ENCODE data around the gene SBF2. TPM values are rescaled to one million over a fixed set of nuclear protein-coding genes. Genes with fewer than 3 reads are reported as not detected.

Gene SBF2
- total and polyA plus RNA-seq, 11 donors = 10.4 to 33.9 (median 20.9) TPM

GRCh38 chr11:10209326-10209725, 84.7 kb downstream of the SBF2 start:
- ATAC-seq (no peak), DNase-seq (no peak)
- no peaks in the 10 kb centered on the region for H3K27me3 ChIP-seq
- TF ChIP-seq CTCF (IDR thresholded peaks at IDR 0.05) (no peak), POLR2A (IDR thresholded peaks at IDR 0.05) (no peak)
- H3K9me3 ChIP-seq = peaks cover 0 to 7% (median 2%) of the 10 kb centered on the region in 12 donors
- H3K27ac ChIP-seq = no peak overlapping the region
- H3K4me1 ChIP-seq = peaks cover 0 to 12% (median 3%) of the 10 kb centered on the region in 12 donors
- no peaks in the 10 kb centered on the region for H3K36me3 ChIP-seq
- 60 to 71% (median 65%) methylated on average over 4 of the region's 4 CpGs for WGBS, 4 donors
- intact Hi-C loops (cut with DNase I) = loop anchor here (2.0 to 5.0 kb wide), 8 partner anchors 83 to 452 kb away; partner anchors contain the start of genes ADM (in 5 of the 10) and SBF2 (in 2 of the 10)
- no peak overlapping the region for H3K4me3 ChIP-seq

DNA sequence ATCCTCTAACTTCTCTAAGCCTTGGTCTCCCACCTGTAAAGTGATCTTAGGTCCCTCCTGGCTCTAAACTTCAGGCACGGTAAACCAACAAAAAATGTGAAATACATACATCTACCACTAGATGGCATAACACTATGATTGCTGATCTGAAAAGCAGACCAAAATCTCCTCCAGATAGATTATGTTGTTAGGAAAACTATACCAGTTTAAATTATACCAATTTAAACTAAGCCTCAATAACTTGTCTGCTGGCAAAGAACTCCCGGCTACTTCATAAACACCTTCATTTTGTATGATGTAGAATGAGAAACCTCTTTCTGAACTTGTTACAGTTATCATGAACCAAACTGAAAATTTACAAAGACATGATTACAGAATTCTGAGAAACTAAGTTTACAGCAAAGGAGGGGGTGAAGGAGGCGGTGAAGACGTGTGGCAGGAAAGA, 85.9 kb downstream of the SBF2 start:
- Histone ChIP-seq H3K27ac (no peak overlapping the region), H3K4me3 (no peak overlapping the region), H3K4me1 (peaks cover 0 to 12% (median 3%) of the 10 kb centered on the region in 12 donors), H3K27me3 (no peaks in the 10 kb centered on the region), H3K36me3 (no peaks in the 10 kb centered on the region), H3K9me3 (peaks cover 0 to 19% (median 11%) of the 10 kb centered on the region in 12 donors)
- 15 to 26% (median 20%) methylated on average over 4 of the region's 4 CpGs for WGBS, 4 donors
- peak in 2 of 4 donors; percentile 46 to 54 for ATAC-seq
- no peak for DNase-seq
- TF ChIP-seq CTCF (IDR thresholded peaks at IDR 0.05) (peak; percentile 62 to 82 (median 74)), POLR2A (IDR thresholded peaks at IDR 0.05) (no peak)
- intact Hi-C loops (cut with DNase I) = loop anchor here (1.0 to 5.0 kb wide), 9 partner anchors 84 to 451 kb away; partner anchors contain the start of genes ADM (in 5 of the 10) and SBF2 (in 2 of the 10)

DNA sequence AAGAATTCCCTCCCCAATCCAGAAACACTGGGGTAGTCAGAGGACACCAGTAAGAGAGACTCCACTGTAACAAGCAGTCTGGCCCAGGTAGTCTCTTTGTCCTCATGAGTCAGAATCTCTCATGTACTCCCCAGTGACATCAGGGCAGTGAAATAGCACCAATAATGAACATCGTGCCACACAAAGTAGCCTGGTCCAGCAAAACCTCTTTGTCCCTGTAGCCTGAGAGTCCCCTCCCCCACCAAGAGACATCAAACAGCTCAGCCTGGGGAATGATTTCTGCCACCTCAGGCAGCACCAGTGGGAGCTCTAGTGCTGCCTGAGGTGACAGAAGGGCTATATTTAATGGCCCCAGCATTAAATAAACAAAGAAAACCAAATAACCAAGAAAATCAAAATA, 88.1 kb downstream of the SBF2 start:
- intact Hi-C loops (cut with DNase I) = loop anchor here in 9 of 10 donors (2.0 to 5.0 kb wide), 8 partner anchors 65 to 449 kb away; partner anchors contain the start of genes ADM (in 5 of the 9) and SBF2 (in 2 of the 9)
- H3K4me3 ChIP-seq = no peak overlapping the region
- 55 to 75% (median 62%) methylated on average over 1 of the region's 1 CpG for WGBS, 4 donors
- no peak for DNase-seq
- peaks cover 0 to 12% (median 3%) of the 10 kb centered on the region in 12 donors for H3K4me1 ChIP-seq
- peak in 2 of 4 donors; percentile 54 to 57 for ATAC-seq
- peaks cover 0 to 26% (median 11%) of the 10 kb centered on the region in 12 donors for H3K9me3 ChIP-seq
- no peaks in the 10 kb centered on the region for H3K27me3 ChIP-seq
- no peak overlapping the region for H3K27ac ChIP-seq
- H3K36me3 ChIP-seq = no peaks in the 10 kb centered on the region
- TF ChIP-seq POLR2A (IDR thresholded peaks at IDR 0.05) (no peak), CTCF (IDR thresholded peaks at IDR 0.05) (no peak)

GRCh38 chr11:10204021-10204420, 90.0 kb downstream of the SBF2 start:
- intact Hi-C loops (cut with DNase I) = loop anchor here in 1 of 10 donors (2.0 kb wide), 1 partner anchor 63 kb away; no protein-coding TSS in a partner anchor
- no peak for DNase-seq
- 93 to 95% (median 93%) methylated on average over 4 of the region's 4 CpGs for WGBS, 4 donors

More at GRCh38 chr11:10204021-10204420, 90.0 kb downstream of the SBF2 start:
- H3K4me3 ChIP-seq = no peak overlapping the region
- peaks cover 0 to 13% (median 3%) of the 10 kb centered on the region in 12 donors for H3K4me1 ChIP-seq
- no peaks in the 10 kb centered on the region for H3K36me3 ChIP-seq
- no peak overlapping the region for H3K27ac ChIP-seq
- H3K9me3 ChIP-seq = peaks cover 0 to 26% (median 11%) of the 10 kb centered on the region in 12 donors
- no peaks in the 10 kb centered on the region for H3K27me3 ChIP-seq
- no peak for TF ChIP-seq CTCF (IDR thresholded peaks at IDR 0.05)
- TF ChIP-seq POLR2A (IDR thresholded peaks at IDR 0.05) = no peak
- ATAC-seq = no peak
